Subcutaneous abdominal adipose tissue (tissue), 5 donors: ENCODE measurements around the gene ACTR2.
"Not testable (repeated sequence)": the region's sequence is repeated elsewhere in the genome, so short reads cannot be mapped to it uniquely, and the experiment has no call there.

Experiments
- H3K27ac ChIP-seq: one replicate; pipeline ENCODE4 v1.7.0; 2013; ENCODE audit warnings: low read depth, mild to moderate bottlenecking, inconsistent platforms, low read length, moderate library complexity
- H3K27me3 ChIP-seq, 5 donors: one replicate each; pipeline ENCODE4 v1.7.0; 2013; ENCODE audit warnings: low read length in 5 of 5, inconsistent platforms in 1 of 5; ENCODE audit not compliant: control insufficient read depth in 5 of 5, insufficient read depth in 4 of 5
- H3K36me3 ChIP-seq, 5 donors: one replicate each; pipeline ENCODE4 v1.7.0; 2013; ENCODE audit warnings: low read length in 5 of 5; ENCODE audit not compliant: control insufficient read depth in 5 of 5, insufficient read depth in 5 of 5
- H3K4me1 ChIP-seq, 5 donors: one replicate each; pipeline ENCODE4 v1.7.0; 2013; ENCODE audit warnings: low read length in 5 of 5, mild to moderate bottlenecking in 3 of 5, moderate library complexity in 1 of 5; ENCODE audit not compliant: control insufficient read depth in 5 of 5, insufficient read depth in 5 of 5
- H3K4me3 ChIP-seq, 5 donors: one replicate each; pipeline ENCODE4 v1.7.0; 2013; ENCODE audit warnings: low read length in 5 of 5, low read depth in 1 of 5
- H3K9ac ChIP-seq, 5 donors: one replicate each; pipeline ENCODE4 v1.7.0; 2013; ENCODE audit warnings: low read length in 5 of 5, mild to moderate bottlenecking in 4 of 5, moderate library complexity in 3 of 5
- H3K9me3 ChIP-seq, 5 donors: one replicate each; pipeline ENCODE4 v1.7.0; 2013; ENCODE audit warnings: low read length in 5 of 5; ENCODE audit not compliant: control insufficient read depth in 5 of 5
- donor health status: healthy.
- donor health status: healthy.
- donor health status: healthy.
- donor health status: healthy.
- donor health status: healthy.

ACTR2 gene

GRCh38 chr2:65227456-65228262, at the start of gene ACTR2:
Gene ACTR2 (plus strand): TSS chr2:65227831. CDS start chr2:65227910, 79 bp downstream.
- H3K9me3 ChIP-seq: no peaks in the 10 kb centered on the region
- no peaks in the 10 kb centered on the region for H3K27me3 ChIP-seq
- H3K36me3 ChIP-seq: no peaks in the 10 kb centered on the region
- peaks cover 1 to 30% (median 29%) of the 10 kb centered on the region in 5 donors for H3K4me1 ChIP-seq
- H3K27ac ChIP-seq: peak within 1 kb of the TSS; percentile 93
- H3K9ac ChIP-seq: peak within 1 kb of the TSS; percentile 87 to 97 (median 95)
- H3K4me3 ChIP-seq: peak within 1 kb of the TSS; percentile 91 to 99 (median 96)

- H3K27ac ChIP-seq: no peak overlapping the region
These were observed 45.1 kb upstream of the ACTR2 start for GRCh38 chr2:65182570-65182969.

GRCh38 chr2:65183406-65183805, 44.2 kb upstream of the ACTR2 start:
- H3K27ac ChIP-seq, H3K4me3 ChIP-seq, H3K9ac ChIP-seq, H3K36me3 ChIP-seq, H3K27me3 ChIP-seq, H3K9me3 ChIP-seq: not testable (repeated sequence)
- H3K4me1 ChIP-seq: peaks cover 0 to 12% (median 4%) of the 10 kb centered on the region in 5 donors

More at GRCh38 chr2:65182570-65182969, 45.1 kb upstream of the ACTR2 start:
- Histone ChIP-seq H3K9me3 (no peaks in the 10 kb centered on the region), H3K9ac (no peak overlapping the region), H3K36me3 (no peaks in the 10 kb centered on the region), H3K27me3 (peaks cover 0 to 3% (median 1%) of the 10 kb centered on the region in 5 donors), H3K4me3 (no peak overlapping the region), H3K4me1 (peaks cover 0 to 12% (median 4%) of the 10 kb centered on the region in 5 donors)

- Histone ChIP-seq H3K36me3 (no peaks in the 10 kb centered on the region), H3K4me3 (no peak overlapping the region), H3K27ac (no peak overlapping the region), H3K4me1 (peaks cover 0 to 12% (median 4%) of the 10 kb centered on the region in 5 donors), H3K9me3 (no peaks in the 10 kb centered on the region), H3K27me3 (peaks cover 0 to 3% (median 0%) of the 10 kb centered on the region in 5 donors), H3K9ac (no peak overlapping the region)
These were observed 42.6 kb upstream of the ACTR2 start for GRCh38 chr2:65185012-65185411.

- no peak overlapping the region for H3K27ac ChIP-seq
- H3K27me3 ChIP-seq: no peaks in the 10 kb centered on the region
- peaks cover 0 to 12% (median 4%) of the 10 kb centered on the region in 5 donors for H3K4me1 ChIP-seq
- no peaks in the 10 kb centered on the region for H3K9me3 ChIP-seq
- H3K9ac ChIP-seq: no peak overlapping the region
- H3K36me3 ChIP-seq: no peaks in the 10 kb centered on the region
- H3K4me3 ChIP-seq: no peak overlapping the region
These were observed 41.4 kb upstream of the ACTR2 start for GRCh38 chr2:65186093-65186868.

GRCh38 chr2:65186872-65187851, 40.5 kb upstream of the ACTR2 start:
- Histone ChIP-seq H3K9ac (peak overlapping the region in 2 of 5 donors; percentile 13 to 64), H3K27ac (no peak overlapping the region), H3K4me3 (peak overlapping the region in 2 of 5 donors; percentile 36 to 45)

GRCh38 chr2:65193446-65193845, 34.2 kb upstream of the ACTR2 start:
- Histone ChIP-seq H3K9me3 (no peaks in the 10 kb centered on the region), H3K36me3 (no peaks in the 10 kb centered on the region), H3K4me3 (no peak overlapping the region), H3K27ac (no peak overlapping the region), H3K9ac (no peak overlapping the region), H3K4me1 (no peaks in the 10 kb centered on the region), H3K27me3 (no peaks in the 10 kb centered on the region)

More at GRCh38 chr2:65186872-65187851, 40.5 kb upstream of the ACTR2 start:
- Histone ChIP-seq H3K4me1 (peaks cover 0 to 12% (median 4%) of the 10 kb centered on the region in 5 donors), H3K9me3 (no peaks in the 10 kb centered on the region), H3K36me3 (no peaks in the 10 kb centered on the region), H3K27me3 (no peaks in the 10 kb centered on the region)

GRCh38 chr2:65198737-65199136, 28.9 kb upstream of the ACTR2 start:
- Histone ChIP-seq H3K27me3 (no peaks in the 10 kb centered on the region), H3K9ac (no peak overlapping the region), H3K36me3 (no peaks in the 10 kb centered on the region), H3K4me3 (no peak overlapping the region), H3K27ac (no peak overlapping the region), H3K9me3 (no peaks in the 10 kb centered on the region), H3K4me1 (no peaks in the 10 kb centered on the region)

GRCh38 chr2:65199166-65199565, 28.5 kb upstream of the ACTR2 start:
- Histone ChIP-seq H3K9me3 (no peaks in the 10 kb centered on the region), H3K27ac (no peak overlapping the region), H3K4me3 (no peak overlapping the region), H3K36me3 (no peaks in the 10 kb centered on the region), H3K27me3 (no peaks in the 10 kb centered on the region), H3K4me1 (no peaks in the 10 kb centered on the region), H3K9ac (no peak overlapping the region)
